MCF 10A (cell line): Measurements from ENCODE around the gene GOLIM4. TPM values are rescaled to one million over a fixed set of nuclear protein-coding genes. Genes with fewer than 3 reads are reported as not detected.

Experiments used
- BruUV-seq: library from RNA; stranded (reverse); fragments of 400-500 nt; replicated peaks from 2 replicates; lab custom pipeline; 2021; lab: Mats Ljungman, UMichigan
- CTCF ChIA-PET: fragments of 300-600 bp; sonication (Branson Sonifier 250); formaldehyde crosslinking; extraction: SDS; loops from one replicate; lab custom pipeline; 2021; ENCODE audit warnings: antibody characterized with exemption, inconsistent platforms; lab: Yijun Ruan, JAX
- POLR2A ChIA-PET: fragments of 300-600, 350-650 bp; sonication (Branson Sonifier 250); formaldehyde crosslinking; extraction: SDS; loops from one replicate; lab custom pipeline; 2020; ENCODE audit warnings: antibody characterized with exemption, inconsistent platforms; lab: Yijun Ruan, JAX
- DNase-seq: peaks from one replicate; pipeline ENCODE4 v3.0.0-alpha.2; 2018; ENCODE audit not compliant: unreplicated experiment
- H3K27ac Mint-ChIP-seq: one replicate; pipeline ENCODE4 v1.8.0; 2022; ENCODE audit warnings: mild to moderate bottlenecking, low read depth, mixed read lengths; ENCODE audit not compliant: unreplicated experiment
- H3K27me3 Mint-ChIP-seq: one replicate; pipeline ENCODE4 v1.8.0; 2022; ENCODE audit warnings: mixed read lengths; ENCODE audit not compliant: insufficient read depth, unreplicated experiment
- H3K36me3 Mint-ChIP-seq: one replicate; pipeline ENCODE4 v1.8.0; 2022; ENCODE audit warnings: mild to moderate bottlenecking, moderate library complexity, mixed read lengths; ENCODE audit not compliant: insufficient read depth, unreplicated experiment
- H3K4me1 Mint-ChIP-seq: one replicate; pipeline ENCODE4 v1.8.0; 2022; ENCODE audit warnings: mixed read lengths; ENCODE audit not compliant: insufficient read depth, unreplicated experiment
- H3K4me3 Mint-ChIP-seq: one replicate; pipeline ENCODE4 v1.8.0; 2022; ENCODE audit warnings: mild to moderate bottlenecking, moderate library complexity, mixed read lengths; ENCODE audit not compliant: unreplicated experiment
- H3K9me3 Mint-ChIP-seq: one replicate; pipeline ENCODE4 v1.8.0; 2022; ENCODE audit warnings: mixed read lengths; ENCODE audit not compliant: unreplicated experiment
- CTCF ChIP-seq: fragments of 200-600 bp; IDR thresholded peaks from one replicate; pipeline ENCODE4 v1.8.0; 2022; ENCODE audit warnings: antibody characterized with exemption, mild to moderate bottlenecking; ENCODE audit not compliant: unreplicated experiment
- intact Hi-C: fragments of 100-400 bp; cut with micrococcal nuclease; formaldehyde crosslinking; loops from 2 replicates; pipeline ENCODE4 v1.14.1; 2022
- total RNA-seq: library from RNA; stranded (reverse); gene quantifications from 2 replicates; pipeline ENCODE4 v1.2.3, GENCODE V29; 2022

Gene GOLIM4
- total RNA-seq, 1 experiment from 2014 or later, result 25.8 TPM

- POLR2A ChIA-PET, result interaction anchor here (0.5 to 2.8 kb wide), 8 partner anchors 8 to 63 kb away, joined by 3 to 32 read pairs (median 4); partner anchors contain the start of gene GOLIM4
- no TSS peak for BruUV-seq
- Mint-ChIP-seq H3K36me3 (peaks cover 5% of the 10 kb centered on the region), H3K27ac (peak overlapping the region; percentile 92), H3K9me3 (no peaks in the 10 kb centered on the region), H3K4me3 (no peak overlapping the region), H3K27me3 (no peaks in the 10 kb centered on the region), H3K4me1 (peaks cover 20% of the 10 kb centered on the region)
- TF ChIP-seq CTCF, result no peak
- intact Hi-C loops, result loop anchor here (2.0 kb wide), 1 partner anchor 24 kb away; the partner anchor contains the start of gene GOLIM4
- DNase-seq, result no peak
- CTCF ChIA-PET, result interaction anchor here (0.7 to 1.9 kb wide), 6 partner anchors 10 to 1031 kb away, joined by 3 to 6 read pairs (median 4); no protein-coding TSS in a partner anchor
Observed at GRCh38 chr3:168070919-168071318, 24.8 kb downstream of the GOLIM4 start.

GRCh38 chr3:168068346-168068745 lies 27.4 kb downstream of the GOLIM4 start:
- no peak overlapping the region for H3K4me3 Mint-ChIP-seq
- no TSS peak for BruUV-seq
- no peaks in the 10 kb centered on the region for H3K27me3 Mint-ChIP-seq
- ChIA-PET POLR2A (interaction anchor here (1.1 kb wide), 1 partner anchor 26 kb away, joined by 4 read pairs; no protein-coding TSS in a partner anchor), CTCF (interaction anchor here (1.2 kb wide), 1 partner anchor 23 kb away, joined by 3 read pairs; no protein-coding TSS in a partner anchor)
- H3K9me3 Mint-ChIP-seq, result no peaks in the 10 kb centered on the region
- peaks cover 28% of the 10 kb centered on the region for H3K4me1 Mint-ChIP-seq
- TF ChIP-seq CTCF, result no peak
- no peaks in the 10 kb centered on the region for H3K36me3 Mint-ChIP-seq
- no peak for DNase-seq
- H3K27ac Mint-ChIP-seq, result no peak overlapping the region
- intact Hi-C loops, result no loop called here

- Mint-ChIP-seq H3K4me3 (no peak overlapping the region), H3K36me3 (no peaks in the 10 kb centered on the region), H3K27ac (no peak overlapping the region), H3K9me3 (no peaks in the 10 kb centered on the region), H3K4me1 (peaks cover 34% of the 10 kb centered on the region), H3K27me3 (no peaks in the 10 kb centered on the region)
- DNase-seq, result no peak
- ChIA-PET CTCF (interaction anchor here (1.0 kb wide), 1 partner anchor 26 kb away, joined by 3 read pairs; no protein-coding TSS in a partner anchor), POLR2A (interaction anchor here (1.1 kb wide), 1 partner anchor 28 kb away, joined by 4 read pairs; no protein-coding TSS in a partner anchor)
- intact Hi-C loops, result no loop called here
- no peak for TF ChIP-seq CTCF
- BruUV-seq, result no TSS peak
Observed at GRCh38 chr3:168066882-168067281, 28.8 kb downstream of the GOLIM4 start.

GRCh38 chr3:168065569-168065968 lies 30.2 kb downstream of the GOLIM4 start:
- TF ChIP-seq CTCF, result no peak
- ChIA-PET CTCF (interaction anchor here (0.6 to 2.1 kb wide), 4 partner anchors 13 to 99 kb away, joined by 3 to 5 read pairs (median 4); no protein-coding TSS in a partner anchor), POLR2A (interaction anchor here (0.7 to 1.5 kb wide), 6 partner anchors 8 to 330 kb away, joined by 3 to 6 read pairs (median 4); partner anchors contain the start of gene SERPINI1)
- intact Hi-C loops, result no loop called here
- no peak for DNase-seq
- Mint-ChIP-seq H3K27me3 (no peaks in the 10 kb centered on the region), H3K36me3 (no peaks in the 10 kb centered on the region), H3K9me3 (no peaks in the 10 kb centered on the region), H3K4me3 (no peak overlapping the region), H3K27ac (no peak overlapping the region), H3K4me1 (peaks cover 25% of the 10 kb centered on the region)
- BruUV-seq, result no TSS peak
